Spleen (tissue), 7 donors: ENCODE data around the gene ADPRH.

Experiments
- POLR2A ChIP-seq, 3 donors: fragments of 450-650 bp; IDR thresholded peaks; one replicate each; pipeline ENCODE4 v1.5.1; 2017; ENCODE audit warnings: antibody characterized with exemption in 3 of 3, mild to moderate bottlenecking in 1 of 3
- TF ChIP-seq, protein P1 (sequence below), 11 experiments: fragments of 200-600 bp in 7 of 11; fragments of 450-650 bp in 4 of 11; sonication (generic) in 4 of 11; IDR thresholded peaks in 8 of 11; conservative IDR thresholded peaks in 3 of 11; 1 replicate in 7 of 11; 2 replicates in 4 of 11; pipeline versions ENCODE4 v1.4.0 to v1.8.0; 2016 to 2021; ENCODE audit warnings: antibody characterized with exemption in 11 of 11, inconsistent platforms in 4 of 11, mild to moderate bottlenecking in 1 of 11
- donor health status: DM: no; HTN: no; CAD: no; lungs with moderate emphysema.
- donor health status: DM: no; HTN: no; CAD: no.
- donor health status: DM: no; HTN: no; CAD: no.

DNA sequence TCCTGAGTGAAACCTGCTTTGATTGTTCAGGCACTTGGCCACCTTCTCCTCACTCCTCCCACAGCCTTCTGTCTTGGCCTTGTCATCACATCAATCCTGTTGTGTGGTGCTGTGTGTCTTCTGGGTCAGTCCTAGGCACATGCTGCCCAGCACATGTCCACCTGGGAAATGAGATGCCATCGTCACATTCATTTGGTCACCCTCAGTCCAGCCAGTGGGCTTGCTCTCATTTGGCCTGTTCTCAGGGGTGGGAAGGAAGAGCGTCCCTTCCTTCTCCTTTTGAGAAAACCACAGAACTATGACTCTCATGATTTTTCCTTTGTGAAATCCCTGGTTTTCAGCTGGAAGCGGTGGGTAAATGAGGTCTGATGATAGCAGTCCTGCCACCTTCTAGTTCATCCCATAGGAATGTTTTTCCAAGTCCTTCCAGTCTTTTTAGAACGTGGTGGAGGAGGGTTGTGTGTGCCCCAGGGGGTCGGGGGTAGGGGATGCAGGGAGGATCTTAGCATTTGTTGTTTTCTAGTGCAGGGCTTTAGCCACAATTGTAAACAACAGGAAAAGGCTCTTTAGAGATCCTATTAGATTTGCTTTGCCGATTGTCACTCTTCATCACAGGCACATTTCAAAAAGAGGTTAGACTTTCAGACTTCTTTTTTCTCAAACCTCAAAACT lies 9.9 kb downstream of the ADPRH start:
- TF ChIP-seq, protein P1, sequence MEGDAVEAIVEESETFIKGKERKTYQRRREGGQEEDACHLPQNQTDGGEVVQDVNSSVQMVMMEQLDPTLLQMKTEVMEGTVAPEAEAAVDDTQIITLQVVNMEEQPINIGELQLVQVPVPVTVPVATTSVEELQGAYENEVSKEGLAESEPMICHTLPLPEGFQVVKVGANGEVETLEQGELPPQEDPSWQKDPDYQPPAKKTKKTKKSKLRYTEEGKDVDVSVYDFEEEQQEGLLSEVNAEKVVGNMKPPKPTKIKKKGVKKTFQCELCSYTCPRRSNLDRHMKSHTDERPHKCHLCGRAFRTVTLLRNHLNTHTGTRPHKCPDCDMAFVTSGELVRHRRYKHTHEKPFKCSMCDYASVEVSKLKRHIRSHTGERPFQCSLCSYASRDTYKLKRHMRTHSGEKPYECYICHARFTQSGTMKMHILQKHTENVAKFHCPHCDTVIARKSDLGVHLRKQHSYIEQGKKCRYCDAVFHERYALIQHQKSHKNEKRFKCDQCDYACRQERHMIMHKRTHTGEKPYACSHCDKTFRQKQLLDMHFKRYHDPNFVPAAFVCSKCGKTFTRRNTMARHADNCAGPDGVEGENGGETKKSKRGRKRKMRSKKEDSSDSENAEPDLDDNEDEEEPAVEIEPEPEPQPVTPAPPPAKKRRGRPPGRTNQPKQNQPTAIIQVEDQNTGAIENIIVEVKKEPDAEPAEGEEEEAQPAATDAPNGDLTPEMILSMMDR (IDR thresholded peaks at IDR 0.05 in 8 of 11, conservative IDR thresholded peaks at IDR 0.05 in 3 of 11) = no peak
- no peak for TF ChIP-seq POLR2A (IDR thresholded peaks at IDR 0.05)
